ENCODE results near the gene SLC25A21.
"Not testable (repeated sequence)": the region's sequence is repeated elsewhere in the genome, so short reads cannot be mapped to it uniquely, and the experiment has no call there.

Gene SLC25A21

GRCh38 chr14:37180886-37181285 lies 8.5 kb upstream of the SLC25A21 start:
- not testable (repeated sequence) for H3K9me3 ChIP-seq (replicated peaks in 1 of 2; ENCODE audit: control insufficient read depth in 2 of 2, insufficient read depth in 1 of 2, low read depth in 1 of 2, low read length in 2 of 2); DNase-seq (ENCODE audit: low spot score); H3K23ac ChIP-seq (ENCODE audit: low read depth, low read length, poor library complexity); H3K9ac ChIP-seq (ENCODE audit: low read depth, low read length, poor library complexity); H2BK5ac ChIP-seq (ENCODE audit: low read length); H4K91ac ChIP-seq (ENCODE audit: low read depth, low read length, poor library complexity); H3K36me3 ChIP-seq (replicated peaks in 1 of 2; ENCODE audit: control insufficient read depth in 2 of 2, insufficient read depth in 2 of 2, low read length in 2 of 2); H3K4me1 ChIP-seq (ENCODE audit: control insufficient read depth in 2 of 2, insufficient read depth in 1 of 2, low read depth in 1 of 2, low read length in 2 of 2); H3K27ac ChIP-seq (replicated peaks; ENCODE audit: low read length); H3K79me1 ChIP-seq (ENCODE audit: low read depth, low read length); H3K4me3 ChIP-seq (ENCODE audit: low read length in 2 of 2); H2BK15ac ChIP-seq (ENCODE audit: low read length); H2BK120ac ChIP-seq (ENCODE audit: low read depth, low read length); H2AFZ ChIP-seq (ENCODE audit: low read length); H4K8ac ChIP-seq (ENCODE audit: low read depth, low read length); H3K4me2 ChIP-seq (ENCODE audit: insufficient read depth, low read length, poor library complexity, severe bottlenecking); H3K4ac ChIP-seq (ENCODE audit: low read length); H2BK12ac ChIP-seq (ENCODE audit: low read length); H3K14ac ChIP-seq (ENCODE audit: low read length); H3K18ac ChIP-seq (ENCODE audit: low read length); H3K27me3 ChIP-seq (ENCODE audit: control insufficient read depth in 3 of 3, insufficient read depth in 3 of 3, low read depth in 1 of 3, low read length in 3 of 3); H2AK5ac ChIP-seq (ENCODE audit: low read depth, low read length)
- no CpG with 5 or more reads among the region's 7 CpGs for WGBS, 2 donors (ENCODE audit: extremely low coverage in 2 of 2, insufficient read length in 2 of 2, insufficient replicate concordance in 1 of 2)

- Histone ChIP-seq H3K9ac (ENCODE audit: low read depth, low read length, poor library complexity) (no peak overlapping the region), H4K91ac (ENCODE audit: low read depth, low read length, poor library complexity) (no peak overlapping the region), H2BK5ac (ENCODE audit: low read length) (no peak overlapping the region), H3K27ac (replicated peaks; ENCODE audit: low read length) (no peak overlapping the region), H3K4me2 (ENCODE audit: insufficient read depth, low read length, poor library complexity, severe bottlenecking) (no peak overlapping the region), H3K4me3 (ENCODE audit: low read length in 2 of 2) (no peak overlapping the region), H3K23ac (ENCODE audit: low read depth, low read length, poor library complexity) (no peak overlapping the region), H2AK5ac (ENCODE audit: low read depth, low read length) (no peak overlapping the region), H2BK12ac (ENCODE audit: low read length) (no peak overlapping the region), H3K18ac (ENCODE audit: low read length) (no peak overlapping the region), H2AFZ (ENCODE audit: low read length) (no peak overlapping the region), H3K9me3 (replicated peaks in 1 of 2; ENCODE audit: control insufficient read depth in 2 of 2, insufficient read depth in 1 of 2, low read depth in 1 of 2, low read length in 2 of 2) (no peaks in the 10 kb centered on the region), H3K14ac (ENCODE audit: low read length) (no peak overlapping the region), H3K36me3 (replicated peaks in 1 of 2; ENCODE audit: control insufficient read depth in 2 of 2, insufficient read depth in 2 of 2, low read length in 2 of 2) (no peaks in the 10 kb centered on the region), H3K4me1 (ENCODE audit: control insufficient read depth in 2 of 2, insufficient read depth in 1 of 2, low read depth in 1 of 2, low read length in 2 of 2) (no peaks in the 10 kb centered on the region), H3K4ac (ENCODE audit: low read length) (no peak overlapping the region), H4K8ac (ENCODE audit: low read depth, low read length) (no peak overlapping the region), H3K79me1 (ENCODE audit: low read depth, low read length) (no peaks in the 10 kb centered on the region), H2BK15ac (ENCODE audit: low read length) (no peak overlapping the region), H2BK120ac (ENCODE audit: low read depth, low read length) (no peak overlapping the region), H3K27me3 (ENCODE audit: control insufficient read depth in 3 of 3, insufficient read depth in 3 of 3, low read depth in 1 of 3, low read length in 3 of 3) (no peaks in the 10 kb centered on the region)
- DNase-seq (ENCODE audit: low spot score) = no peak
- no CpG with 5 or more reads among the region's 4 CpGs for WGBS, 2 donors (ENCODE audit: extremely low coverage in 2 of 2, insufficient read length in 2 of 2, insufficient replicate concordance in 1 of 2)
Measured at GRCh38 chr14:37179896-37180502, 7.6 kb upstream of the SLC25A21 start.

- Histone ChIP-seq H3K27me3 (ENCODE audit: control insufficient read depth in 3 of 3, insufficient read depth in 3 of 3, low read depth in 1 of 3, low read length in 3 of 3) (no peaks in the 10 kb centered on the region), H3K4me1 (ENCODE audit: control insufficient read depth in 2 of 2, insufficient read depth in 1 of 2, low read depth in 1 of 2, low read length in 2 of 2) (peaks cover 0 to 5% of the 10 kb centered on the region in 2 donors), H2BK120ac (ENCODE audit: low read depth, low read length) (no peak overlapping the region), H3K14ac (ENCODE audit: low read length) (no peak overlapping the region), H2AFZ (ENCODE audit: low read length) (peak overlapping the region; percentile 93), H3K9ac (ENCODE audit: low read depth, low read length, poor library complexity) (no peak overlapping the region), H2AK5ac (ENCODE audit: low read depth, low read length) (no peak overlapping the region), H3K36me3 (replicated peaks in 1 of 2; ENCODE audit: control insufficient read depth in 2 of 2, insufficient read depth in 2 of 2, low read length in 2 of 2) (no peaks in the 10 kb centered on the region), H3K9me3 (replicated peaks in 1 of 2; ENCODE audit: control insufficient read depth in 2 of 2, insufficient read depth in 1 of 2, low read depth in 1 of 2, low read length in 2 of 2) (no peaks in the 10 kb centered on the region), H4K8ac (ENCODE audit: low read depth, low read length) (no peak overlapping the region), H2BK5ac (ENCODE audit: low read length) (no peak overlapping the region), H4K91ac (ENCODE audit: low read depth, low read length, poor library complexity) (no peak overlapping the region), H2BK12ac (ENCODE audit: low read length) (no peak overlapping the region), H3K4me2 (ENCODE audit: insufficient read depth, low read length, poor library complexity, severe bottlenecking) (peak overlapping the region; percentile 39), H3K4ac (ENCODE audit: low read length) (no peak overlapping the region), H2BK15ac (ENCODE audit: low read length) (no peak overlapping the region), H3K18ac (ENCODE audit: low read length) (no peak overlapping the region), H3K4me3 (ENCODE audit: low read length in 2 of 2) (peak overlapping the region in 1 of 2 donors; percentile 73), H3K23ac (ENCODE audit: low read depth, low read length, poor library complexity) (no peak overlapping the region), H3K27ac (replicated peaks; ENCODE audit: low read length) (no peak overlapping the region), H3K79me1 (ENCODE audit: low read depth, low read length) (no peaks in the 10 kb centered on the region)
- no peak for DNase-seq (ENCODE audit: low spot score)
- no CpG with 5 or more reads among the region's 5 CpGs for WGBS, 2 donors (ENCODE audit: extremely low coverage in 2 of 2, insufficient read length in 2 of 2, insufficient replicate concordance in 1 of 2)
Measured at GRCh38 chr14:37172936-37173614, 669 bp upstream of the SLC25A21 start.

GRCh38 chr14:37171678-37172023 lies 755 bp downstream of the SLC25A21 start:
- Histone ChIP-seq H3K4ac (ENCODE audit: low read length) (no peak overlapping the region), H2BK15ac (ENCODE audit: low read length) (no peak overlapping the region), H4K91ac (ENCODE audit: low read depth, low read length, poor library complexity) (no peak overlapping the region), H3K79me1 (ENCODE audit: low read depth, low read length) (no peaks in the 10 kb centered on the region), H3K27ac (replicated peaks; ENCODE audit: low read length) (peak overlapping the region; percentile 95), H3K9me3 (replicated peaks in 1 of 2; ENCODE audit: control insufficient read depth in 2 of 2, insufficient read depth in 1 of 2, low read depth in 1 of 2, low read length in 2 of 2) (no peaks in the 10 kb centered on the region), H2BK5ac (ENCODE audit: low read length) (peak overlapping the region; percentile 62), H2BK120ac (ENCODE audit: low read depth, low read length) (no peak overlapping the region), H3K4me3 (ENCODE audit: low read length in 2 of 2) (peak overlapping the region; percentile 73 to 92), H3K23ac (ENCODE audit: low read depth, low read length, poor library complexity) (no peak overlapping the region), H2BK12ac (ENCODE audit: low read length) (no peak overlapping the region), H2AK5ac (ENCODE audit: low read depth, low read length) (no peak overlapping the region), H3K4me2 (ENCODE audit: insufficient read depth, low read length, poor library complexity, severe bottlenecking) (peak overlapping the region; percentile 71), H3K9ac (ENCODE audit: low read depth, low read length, poor library complexity) (no peak overlapping the region), H3K14ac (ENCODE audit: low read length) (no peak overlapping the region), H3K27me3 (ENCODE audit: control insufficient read depth in 3 of 3, insufficient read depth in 3 of 3, low read depth in 1 of 3, low read length in 3 of 3) (no peaks in the 10 kb centered on the region), H3K18ac (ENCODE audit: low read length) (no peak overlapping the region), H4K8ac (ENCODE audit: low read depth, low read length) (no peak overlapping the region), H2AFZ (ENCODE audit: low read length) (peak overlapping the region; percentile 93), H3K36me3 (replicated peaks in 1 of 2; ENCODE audit: control insufficient read depth in 2 of 2, insufficient read depth in 2 of 2, low read length in 2 of 2) (no peaks in the 10 kb centered on the region), H3K4me1 (ENCODE audit: control insufficient read depth in 2 of 2, insufficient read depth in 1 of 2, low read depth in 1 of 2, low read length in 2 of 2) (peaks cover 0 to 5% of the 10 kb centered on the region in 2 donors)
- DNase-seq (ENCODE audit: low spot score) = no peak
- no CpG with 5 or more reads among the region's 6 CpGs for WGBS, 2 donors (ENCODE audit: extremely low coverage in 2 of 2, insufficient read length in 2 of 2, insufficient replicate concordance in 1 of 2)

All from neuronal stem cell (in vitro differentiated cells).